ENCODE measurements around the gene PVR. TPM values are rescaled to one million over a fixed set of nuclear protein-coding genes. Genes with fewer than 3 reads are reported as not detected.
"Not testable (repeated sequence)": the region's sequence is repeated elsewhere in the genome, so short reads cannot be mapped to it uniquely, and the experiment has no call there.

Gene PVR
- polyA plus RNA-seq, 1 donor: 24.6 TPM

GRCh38 chr19:44701228-44701627 lies 57.5 kb downstream of the PVR start:
- no peak for DNase-seq

- no peak for DNase-seq
These were observed 59.0 kb downstream of the PVR start for GRCh38 chr19:44702551-44703176.

GRCh38 chr19:44703336-44704078 lies 59.8 kb downstream of the PVR start:
- DNase-seq: no peak

- no peak for DNase-seq
These were observed 61.3 kb downstream of the PVR start for GRCh38 chr19:44704982-44705381.

GRCh38 chr19:44705502-44706010 lies 61.8 kb downstream of the PVR start:
- DNase-seq: no peak

- DNase-seq: no peak
These were observed 63.0 kb downstream of the PVR start for GRCh38 chr19:44706506-44707236.

GRCh38 chr19:44707794-44708193 lies 64.1 kb downstream of the PVR start:
- no peak for DNase-seq

GRCh38 chr19:44708940-44709339 lies 65.2 kb downstream of the PVR start:
- DNase-seq: no peak

- not testable (repeated sequence) for DNase-seq
These were observed 65.9 kb downstream of the PVR start for GRCh38 chr19:44709434-44710266.

GRCh38 chr19:44710483-44710882 lies 66.8 kb downstream of the PVR start:
- DNase-seq: no peak

GRCh38 chr19:44712864-44713515 lies 69.3 kb downstream of the PVR start:
- DNase-seq: no peak

Other genes starting within 250 kb of the PVR start
- gene ZNF285, start 242.3 kb upstream of the PVR start, polyA plus RNA-seq (ENCODE audit: insufficient read length): 7.8 TPM
- 5.3 TPM for gene ZNF229, start 195.4 kb upstream of the PVR start, polyA plus RNA-seq (ENCODE audit: insufficient read length)
- gene ZNF180, start 143.4 kb upstream of the PVR start, polyA plus RNA-seq (ENCODE audit: insufficient read length): 6.9 TPM
- not detected for gene CEACAM20, start 114.2 kb upstream of the PVR start, polyA plus RNA-seq (ENCODE audit: insufficient read length)
- gene IGSF23, start 30.3 kb upstream of the PVR start, polyA plus RNA-seq (ENCODE audit: insufficient read length): not detected
- 11.7 TPM for gene CEACAM19, start 27.6 kb downstream of the PVR start, polyA plus RNA-seq (ENCODE audit: insufficient read length)
- 1.0 TPM for gene CEACAM16, start 55.2 kb downstream of the PVR start, polyA plus RNA-seq (ENCODE audit: insufficient read length)
- gene BCL3, start 104.8 kb downstream of the PVR start, polyA plus RNA-seq (ENCODE audit: insufficient read length): 20.0 TPM
- gene CBLC, start 134.0 kb downstream of the PVR start, polyA plus RNA-seq (ENCODE audit: insufficient read length): not detected
- 262 TPM for gene BCAM, start 165.2 kb downstream of the PVR start, polyA plus RNA-seq (ENCODE audit: insufficient read length)
- gene NECTIN2, start 202.4 kb downstream of the PVR start, polyA plus RNA-seq (ENCODE audit: insufficient read length): 55.4 TPM
- 31.1 TPM for gene TOMM40, start 247.3 kb downstream of the PVR start, polyA plus RNA-seq (ENCODE audit: insufficient read length)

Data from hindlimb muscle (tissue), 1 donor.